Measurements from ENCODE around the gene SHC3.

SHC3 gene

GRCh38 chr9:89052470-89053097, 126.0 kb downstream of the SHC3 start:
- DNase-seq (ENCODE audit: low read depth): no peak

- no peak for DNase-seq (ENCODE audit: low read depth)
Observed at GRCh38 chr9:89051421-89052025, 127.1 kb downstream of the SHC3 start.

- DNase-seq (ENCODE audit: low read depth): no peak
Observed at GRCh38 chr9:89049646-89050045, 129.0 kb downstream of the SHC3 start.

- DNase-seq (ENCODE audit: low read depth): no peak
Observed at GRCh38 chr9:89048616-89049015, 130.0 kb downstream of the SHC3 start.

DNA sequence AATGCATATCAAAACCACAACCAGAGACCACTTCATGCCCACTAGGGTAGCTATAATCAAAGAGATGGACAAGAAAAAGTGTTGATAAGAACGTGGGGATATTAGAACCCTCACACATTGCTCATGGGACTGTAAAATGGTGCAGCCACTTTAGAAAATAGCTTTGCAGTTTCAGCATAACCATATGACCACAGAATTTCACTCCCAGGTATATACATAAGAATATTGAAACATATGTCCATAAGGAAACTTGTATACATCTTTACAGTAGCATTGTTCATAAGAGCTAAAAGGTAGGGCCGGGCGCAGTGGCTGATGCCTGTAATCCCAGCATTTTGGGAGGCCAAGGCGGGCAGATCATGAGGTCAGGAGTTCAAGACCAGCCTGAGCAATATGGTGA, 131.0 kb downstream of the SHC3 start:
- DNase-seq (ENCODE audit: low read depth): no peak

GRCh38 chr9:89046832-89047231, 131.8 kb downstream of the SHC3 start:
- DNase-seq (ENCODE audit: low read depth): no peak

DNA sequence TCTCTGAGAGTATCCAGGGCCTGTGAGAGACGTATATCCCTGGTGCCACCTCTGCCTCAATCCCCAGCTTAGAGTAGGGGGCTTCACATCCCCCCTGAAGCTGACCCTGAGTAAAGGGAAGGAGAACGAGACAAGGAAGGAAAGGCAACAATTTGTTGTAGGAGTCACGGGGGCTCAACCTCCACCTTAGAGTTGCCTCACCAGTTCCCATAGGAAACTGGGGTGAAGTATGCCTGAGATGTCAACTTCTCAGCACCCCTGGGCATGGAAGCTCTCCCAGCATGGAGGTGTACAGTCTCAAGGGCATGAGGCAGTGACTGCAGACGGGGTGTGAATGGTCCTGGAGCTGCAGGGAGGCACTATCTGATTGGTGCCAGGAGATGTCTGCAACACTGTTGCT, 133.7 kb downstream of the SHC3 start:
- no peak for DNase-seq (ENCODE audit: low read depth)

GRCh38 chr9:89044104-89044503, 134.5 kb downstream of the SHC3 start:
- no peak for DNase-seq (ENCODE audit: low read depth)

GRCh38 chr9:89042984-89043383, 135.6 kb downstream of the SHC3 start:
- DNase-seq (ENCODE audit: low read depth): no peak

- DNase-seq (ENCODE audit: low read depth): no peak
Observed at GRCh38 chr9:89039664-89040063, 139.0 kb downstream of the SHC3 start.

DNA sequence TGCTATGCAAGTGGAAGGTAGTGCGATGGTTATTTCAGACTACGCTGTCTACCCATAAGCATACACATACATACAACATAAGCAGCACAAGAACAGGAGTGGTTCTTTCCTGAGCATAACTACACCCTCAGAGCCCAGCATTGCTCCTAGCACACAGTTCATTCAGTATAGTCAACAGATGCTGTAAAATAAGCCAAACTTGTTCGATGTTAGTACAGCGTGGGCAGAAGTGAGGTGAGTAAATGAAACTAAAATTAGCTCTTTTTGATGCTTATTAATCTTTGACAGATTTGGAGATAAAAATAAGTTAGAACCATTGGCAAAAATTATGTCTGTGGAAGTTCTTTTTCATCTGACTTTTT, 139.5 kb downstream of the SHC3 start:
- no peak for DNase-seq (ENCODE audit: low read depth)

- DNase-seq (ENCODE audit: low read depth): no peak
Observed at GRCh38 chr9:89038382-89039103, 140.1 kb downstream of the SHC3 start.

DNA sequence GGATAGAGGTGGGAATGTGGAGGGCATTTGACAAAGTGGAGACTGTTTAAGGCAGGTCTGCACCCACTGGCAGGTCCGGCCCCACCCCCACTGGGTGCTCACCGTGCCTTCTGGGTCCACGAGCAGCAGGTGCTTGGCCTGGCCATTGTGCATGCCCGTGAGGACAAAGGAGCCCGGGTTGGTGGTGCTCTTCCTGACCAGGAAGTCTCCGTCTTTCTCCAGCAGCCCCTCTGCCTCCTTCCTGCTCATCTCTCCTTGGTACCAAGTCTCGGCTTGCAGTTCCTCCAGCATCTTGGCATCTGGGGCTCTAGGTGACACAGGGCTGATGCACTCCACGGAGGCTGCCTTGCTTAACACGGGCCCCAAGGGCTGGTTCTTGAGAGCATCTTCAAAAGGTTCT, 140.7 kb downstream of the SHC3 start:
- DNase-seq (ENCODE audit: low read depth): no peak

DNA sequence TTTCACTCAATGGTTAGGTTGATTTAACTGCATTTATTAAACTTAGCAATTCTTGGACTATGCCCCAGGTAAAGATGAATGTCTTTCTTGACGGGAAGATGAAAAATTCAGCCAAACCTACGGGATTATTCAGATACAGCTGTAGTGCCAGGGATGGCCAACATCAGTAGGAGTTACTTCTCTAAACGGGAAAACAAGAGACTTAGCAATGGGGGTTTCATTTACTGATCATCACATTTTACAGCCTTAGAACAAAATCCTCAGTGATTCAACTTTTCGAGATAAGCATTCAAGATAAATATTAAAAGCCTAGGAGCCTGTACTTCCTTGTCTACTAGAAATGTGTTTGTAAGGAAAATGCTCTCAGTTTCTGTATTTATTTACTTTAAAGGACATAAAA, 141.3 kb downstream of the SHC3 start:
- no peak for DNase-seq (ENCODE audit: low read depth)

DNA sequence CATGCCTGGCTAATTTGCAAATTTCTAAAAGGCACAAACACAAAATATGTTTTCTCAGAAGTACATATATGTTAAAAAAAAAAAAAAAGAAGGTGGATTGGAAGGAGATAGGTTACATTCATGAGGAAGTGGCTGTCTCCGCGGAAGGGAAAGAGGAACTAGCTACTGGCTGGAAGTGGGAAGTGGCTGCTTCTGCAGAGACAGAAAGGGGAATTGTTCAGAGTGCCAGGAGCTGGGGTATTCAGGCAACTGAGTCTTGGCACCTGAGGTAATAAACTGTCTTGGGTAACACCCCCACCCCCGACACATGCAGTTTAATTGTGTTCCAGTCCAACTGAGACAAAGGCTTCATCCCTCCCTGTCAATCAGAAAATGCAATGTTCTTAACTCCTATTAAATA, 141.7 kb downstream of the SHC3 start:
- DNase-seq (ENCODE audit: low read depth): no peak

DNA sequence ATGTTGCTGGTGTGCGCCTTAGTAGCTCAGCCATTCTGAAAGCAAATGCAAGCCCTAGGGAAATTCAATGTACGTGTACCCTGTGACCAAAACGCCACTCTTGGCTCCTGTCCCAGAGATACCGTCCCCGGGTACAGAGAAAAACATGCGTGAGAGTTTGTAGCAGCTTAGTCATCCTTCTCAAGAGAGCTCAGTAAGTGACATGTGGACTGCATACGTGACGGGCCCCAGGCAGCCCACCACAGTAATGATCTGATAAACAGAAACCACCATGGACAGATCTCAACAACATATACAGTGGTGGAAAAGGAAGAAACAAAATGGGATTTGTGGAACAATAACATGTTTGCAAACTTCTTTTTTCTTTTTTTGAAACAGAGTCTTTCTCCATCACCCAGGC, 142.2 kb downstream of the SHC3 start:
- DNase-seq (ENCODE audit: low read depth): no peak

DNA sequence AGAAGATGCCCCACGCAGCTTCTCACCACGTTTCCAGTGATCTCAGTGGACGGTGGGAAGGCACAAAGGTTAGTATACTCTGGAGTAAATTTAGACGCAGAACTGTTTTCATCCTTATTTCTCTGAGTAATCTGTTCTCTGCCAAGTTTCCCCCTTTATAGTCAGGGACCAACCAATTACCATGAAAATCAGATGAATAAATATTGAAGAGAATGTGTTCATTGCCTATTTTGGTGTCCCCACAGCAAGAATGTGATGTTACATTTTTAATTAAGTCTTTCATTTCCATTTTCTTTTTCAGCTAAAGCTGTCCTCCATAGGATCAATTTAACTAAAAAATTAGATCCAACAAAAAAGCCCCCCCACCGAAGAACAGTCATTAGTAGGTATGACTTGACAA, 146.0 kb downstream of the SHC3 start:
- no peak for DNase-seq (ENCODE audit: low read depth)

- DNase-seq (ENCODE audit: low read depth): no peak
Observed at GRCh38 chr9:89032173-89032572, 146.4 kb downstream of the SHC3 start.

DNA sequence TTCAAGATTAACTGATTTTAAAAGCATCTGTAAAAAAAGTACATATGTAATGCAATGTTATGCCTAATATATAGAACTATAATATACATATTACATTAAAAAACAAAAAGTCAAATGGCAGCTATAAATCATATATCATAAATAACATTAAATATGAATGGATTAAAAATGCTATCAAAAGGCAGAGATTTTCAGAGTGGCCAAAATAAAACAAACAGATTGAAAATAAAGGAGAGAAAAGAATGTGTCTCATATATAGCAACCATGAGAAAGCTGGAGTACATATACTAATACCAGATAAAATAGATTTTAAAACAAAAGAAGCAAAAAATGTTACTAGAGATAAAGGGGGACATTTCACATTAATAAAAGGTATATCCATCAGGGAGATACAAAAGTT, 148.8 kb downstream of the SHC3 start:
- no peak for DNase-seq (ENCODE audit: low read depth)

- no peak for DNase-seq (ENCODE audit: low read depth)
Observed at GRCh38 chr9:89026876-89027275, 151.7 kb downstream of the SHC3 start.

GRCh38 chr9:89025553-89025952, 153.1 kb downstream of the SHC3 start:
- DNase-seq (ENCODE audit: low read depth): no peak

DNA sequence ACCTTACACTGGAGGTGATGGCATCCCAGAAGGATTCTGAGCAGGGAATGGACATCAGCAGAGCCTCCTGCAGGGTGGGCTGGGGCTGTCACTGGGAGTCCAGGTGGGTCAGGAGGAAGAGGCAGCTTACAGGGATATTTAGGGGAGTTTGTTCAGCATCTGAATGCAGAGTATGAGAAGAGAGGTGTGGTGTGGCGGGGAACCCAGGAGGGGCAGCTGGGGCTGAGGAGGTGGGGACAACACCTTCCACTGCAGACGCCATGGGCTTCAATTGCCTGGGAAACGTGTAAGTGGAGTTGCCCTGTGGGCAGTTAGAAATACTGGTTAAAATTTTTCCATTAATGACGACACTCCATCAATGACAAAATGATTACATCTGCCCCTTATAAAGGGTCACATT, 153.9 kb downstream of the SHC3 start:
- no peak for DNase-seq (ENCODE audit: low read depth)

- no peak for DNase-seq (ENCODE audit: low read depth)
Observed at GRCh38 chr9:89023740-89024139, 154.9 kb downstream of the SHC3 start.

- no peak for DNase-seq (ENCODE audit: low read depth)
Observed at GRCh38 chr9:89022902-89023301, 155.7 kb downstream of the SHC3 start.

Measured in T follicular helper cell (primary cell).